HG03108 (cell line): ENCODE measurements around the gene RRP8.

Experiments used
- ATAC-seq: cut with Tn5 transposase; IDR thresholded peaks from one replicate; pipeline ENCODE4 v1.9.1; 2021; ENCODE audit warnings: moderate library complexity; ENCODE audit not compliant: unreplicated experiment

RRP8 gene

DNA sequence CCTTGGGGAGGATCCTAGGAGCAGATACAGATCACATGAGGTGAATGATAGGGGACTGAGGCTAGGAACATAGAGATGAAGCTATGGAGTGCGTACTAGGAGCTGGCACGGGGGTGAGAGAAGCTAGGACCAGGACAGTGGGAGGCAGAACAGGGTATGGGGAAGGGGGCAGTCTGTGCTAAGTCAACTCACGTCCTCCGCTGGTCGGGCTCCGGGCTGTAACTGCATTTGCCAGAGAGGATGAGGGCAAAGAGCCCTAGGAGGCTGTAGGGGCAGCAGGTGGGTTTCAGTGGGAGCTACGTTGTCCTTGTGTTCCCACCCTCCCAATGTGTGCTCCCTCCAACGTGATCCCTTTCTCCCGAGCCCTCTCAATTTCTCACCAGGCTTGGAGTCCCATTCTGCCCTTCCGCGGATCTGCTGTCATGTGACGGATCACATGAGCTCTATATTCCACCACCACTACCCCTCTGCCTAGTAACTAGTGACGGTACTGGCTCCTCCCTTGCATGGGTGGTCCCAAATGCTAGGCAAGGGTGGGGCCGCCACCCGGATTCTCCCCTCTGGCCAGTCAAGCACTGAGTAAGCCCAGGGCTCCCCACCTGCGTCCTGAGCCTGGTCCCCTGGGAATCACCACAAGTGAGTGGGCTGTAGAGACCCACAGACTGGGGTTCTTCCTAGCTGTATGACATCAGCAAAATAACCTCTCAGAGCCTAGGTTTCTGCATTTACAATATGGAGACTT is 15.8 kb upstream of the RRP8 start, which contains the start of gene TPP1:
Gene TPP1, minus strand, starts transcription at position 419 of the 742 bp plus-strand sequence. Its CDS starts 22 bp downstream, at position 397.
- peak; percentile 98 for ATAC-seq

DNA sequence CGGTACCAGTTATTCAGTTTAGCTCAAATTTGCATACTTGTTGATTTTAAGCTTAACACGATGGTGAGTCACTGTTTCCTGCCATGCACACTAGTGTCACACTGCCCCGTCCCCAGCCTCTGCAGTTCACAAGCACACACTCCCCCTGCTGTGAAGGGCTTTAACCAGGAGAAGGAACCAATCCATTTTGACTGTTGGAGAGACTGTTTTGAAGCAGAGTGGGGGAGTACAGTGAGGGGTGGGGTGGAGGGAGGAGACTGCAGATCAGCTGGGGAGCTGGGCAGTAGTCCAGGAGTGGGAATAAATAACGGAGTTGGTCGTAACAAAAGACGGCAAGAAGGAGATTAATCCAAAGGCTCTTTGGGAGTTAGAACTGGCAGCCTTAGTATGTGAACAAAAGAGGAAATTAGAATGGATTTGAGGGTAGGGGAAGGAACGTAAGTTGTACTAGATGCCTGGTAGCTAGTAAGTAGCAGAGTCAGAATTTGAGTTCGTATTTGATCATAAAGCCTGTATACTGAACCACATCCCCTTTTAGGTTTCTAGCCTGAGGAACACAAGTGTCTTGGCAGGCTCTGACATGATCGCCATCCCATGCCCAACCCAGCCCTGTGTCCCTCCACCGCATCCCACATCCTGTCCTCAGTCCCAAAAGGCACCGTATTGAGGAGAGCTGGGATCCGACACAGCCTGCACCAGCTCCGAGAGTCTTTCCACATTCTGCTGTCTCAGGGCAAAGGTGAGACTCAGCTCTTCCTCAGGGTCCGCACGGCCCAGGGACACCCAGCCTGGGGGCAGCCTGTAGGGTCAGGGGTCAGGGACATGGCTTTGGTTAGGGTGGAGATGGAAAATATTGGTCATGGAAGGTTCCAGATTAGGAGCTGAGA is 14.9 kb upstream of the RRP8 start:
- no peak for ATAC-seq

DNA sequence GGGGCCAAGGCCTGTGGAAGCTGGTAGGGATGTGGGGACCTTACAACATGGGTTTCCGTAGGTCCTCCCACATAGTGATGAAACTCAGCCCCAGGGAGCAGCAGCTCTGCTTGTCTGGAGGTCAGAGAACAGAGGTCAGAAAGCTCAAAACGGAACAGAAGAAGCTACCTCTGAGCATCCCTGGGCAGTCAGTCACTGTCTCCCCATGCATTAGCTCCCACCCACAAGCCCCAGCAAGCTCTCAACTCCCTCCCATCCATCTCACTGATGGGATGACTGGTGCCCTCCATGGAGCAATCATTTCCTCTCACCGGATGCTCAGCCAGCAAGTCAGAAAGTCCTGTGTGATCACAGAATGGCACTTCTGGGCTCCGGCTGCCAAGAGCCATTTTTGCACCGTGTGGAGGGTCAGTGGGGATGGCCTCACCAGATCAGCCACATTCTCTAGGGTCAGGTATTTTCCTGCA is 13.9 kb upstream of the RRP8 start:
- no peak for ATAC-seq

DNA sequence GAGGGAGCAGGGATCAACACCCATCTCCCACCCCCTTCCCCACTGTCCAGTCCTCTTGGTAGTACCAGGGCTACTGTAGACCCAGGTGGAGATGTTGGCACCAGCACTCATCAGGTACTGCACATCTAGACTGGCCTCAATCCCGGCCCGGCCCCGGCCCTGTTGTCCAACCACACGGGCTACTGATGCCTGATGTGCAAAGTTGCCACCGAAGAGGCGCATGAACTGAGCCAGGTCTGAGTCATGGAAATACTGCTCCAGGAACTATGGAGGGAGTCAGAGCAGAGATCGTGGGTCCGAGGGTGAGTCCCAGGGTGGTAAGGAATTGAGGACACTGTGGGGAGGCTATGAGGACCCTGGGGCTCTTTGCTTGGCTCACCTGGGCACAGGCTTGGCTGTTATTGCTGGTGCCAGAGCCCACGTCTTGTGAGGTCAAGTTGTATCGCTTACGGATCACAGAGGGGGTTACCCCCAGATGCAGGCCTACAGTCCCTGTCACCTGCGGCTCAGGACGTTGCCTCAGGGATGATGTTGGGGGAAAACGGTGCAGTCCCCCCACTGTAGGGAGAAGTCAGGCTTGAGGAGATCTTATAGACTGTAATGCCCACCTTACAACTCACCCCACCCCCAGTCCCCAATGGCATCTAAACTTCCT is 13.3 kb upstream of the RRP8 start:
- ATAC-seq = no peak

DNA sequence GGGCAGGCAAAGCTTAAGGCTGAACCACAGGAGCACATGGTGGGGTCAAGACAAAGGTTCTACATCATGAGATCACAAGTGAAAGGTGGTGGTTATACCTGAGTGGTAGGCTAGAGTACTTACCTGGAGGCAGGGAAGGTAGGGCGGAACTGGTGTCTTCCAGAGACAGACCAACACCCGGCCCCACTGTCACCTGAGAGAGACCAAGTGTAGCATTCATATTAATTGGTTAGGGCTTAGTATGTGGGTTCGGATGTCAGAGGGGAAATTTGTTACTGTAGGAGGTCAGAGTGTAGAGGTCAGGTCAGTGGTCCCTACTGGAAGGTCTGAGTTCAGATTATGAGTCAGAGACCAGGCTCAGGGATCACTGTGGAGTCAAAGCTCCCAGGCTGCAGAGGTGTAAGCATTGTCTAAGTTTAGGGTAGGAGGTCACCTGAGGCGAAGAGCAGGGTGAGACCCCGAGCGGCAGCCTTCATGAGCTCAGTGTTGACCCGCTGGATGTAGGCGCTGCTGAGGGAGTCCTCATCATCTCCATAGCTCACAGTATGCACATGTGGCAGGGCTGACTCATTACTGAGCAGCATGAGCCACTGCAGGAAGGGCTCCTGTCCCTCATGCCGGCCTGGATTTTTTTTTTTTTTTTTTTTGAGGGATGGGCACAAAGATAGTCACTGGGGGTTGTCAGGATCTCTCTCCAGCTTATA is 12.6 kb upstream of the RRP8 start:
- ATAC-seq = no peak

DNA sequence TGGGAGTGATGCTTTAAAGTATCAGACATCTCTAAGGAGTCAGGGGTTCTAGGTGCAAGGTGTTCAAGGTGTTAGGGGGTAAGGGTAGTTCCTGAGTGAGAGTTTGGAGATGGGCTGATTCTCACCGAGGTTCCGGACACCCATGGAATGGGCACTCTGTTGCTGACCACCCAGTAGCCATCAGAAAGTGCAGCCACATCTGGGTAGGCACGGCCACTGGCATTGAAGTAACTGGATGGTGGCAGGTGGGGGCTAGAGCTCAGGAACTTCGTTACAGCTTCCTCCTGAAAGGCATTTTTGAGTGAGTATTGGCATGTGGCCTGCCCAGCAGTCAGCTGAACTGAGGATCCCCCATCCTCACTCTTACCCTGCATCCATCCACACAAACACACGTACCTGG is 11.6 kb upstream of the RRP8 start:
- no peak for ATAC-seq

DNA sequence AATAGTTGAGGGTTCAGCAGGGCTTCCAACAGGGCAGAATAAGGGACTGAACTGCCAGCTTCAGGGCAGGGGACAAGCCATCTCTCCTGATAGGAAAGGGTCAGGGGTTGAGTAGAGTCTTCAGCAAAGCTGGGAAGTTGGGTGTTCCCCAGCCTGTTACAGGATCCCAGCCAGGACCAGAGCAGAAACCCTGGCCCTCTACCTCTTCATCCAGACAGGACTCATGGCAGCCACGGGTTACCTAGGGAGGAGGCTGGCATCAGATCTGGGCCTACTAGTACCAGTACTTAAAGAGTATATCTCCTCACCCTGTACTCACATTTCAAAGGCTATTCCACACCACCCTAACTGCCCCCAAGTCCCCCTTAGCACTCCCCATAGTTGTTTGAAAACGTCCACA is 11.0 kb upstream of the RRP8 start:
- ATAC-seq = no peak

DNA sequence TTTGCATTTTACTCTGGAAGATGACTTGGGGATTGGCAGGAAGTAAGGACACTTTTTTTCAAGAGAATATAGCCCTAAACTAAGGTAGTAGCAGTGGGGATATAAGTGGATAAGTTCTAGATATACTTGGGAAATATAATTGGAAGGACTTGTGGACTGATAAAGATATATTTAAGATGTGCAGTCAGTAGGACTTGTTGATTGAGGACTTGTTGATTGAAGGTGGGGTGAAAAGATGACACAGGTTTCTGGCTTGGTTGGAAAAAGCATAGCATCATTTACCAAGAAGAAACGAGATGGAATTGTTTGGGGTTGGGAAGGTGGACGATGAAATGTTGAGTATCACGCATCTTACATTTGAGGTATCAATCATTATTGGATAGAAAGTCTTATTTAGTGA is 10.1 kb upstream of the RRP8 start:
- ATAC-seq = no peak

DNA sequence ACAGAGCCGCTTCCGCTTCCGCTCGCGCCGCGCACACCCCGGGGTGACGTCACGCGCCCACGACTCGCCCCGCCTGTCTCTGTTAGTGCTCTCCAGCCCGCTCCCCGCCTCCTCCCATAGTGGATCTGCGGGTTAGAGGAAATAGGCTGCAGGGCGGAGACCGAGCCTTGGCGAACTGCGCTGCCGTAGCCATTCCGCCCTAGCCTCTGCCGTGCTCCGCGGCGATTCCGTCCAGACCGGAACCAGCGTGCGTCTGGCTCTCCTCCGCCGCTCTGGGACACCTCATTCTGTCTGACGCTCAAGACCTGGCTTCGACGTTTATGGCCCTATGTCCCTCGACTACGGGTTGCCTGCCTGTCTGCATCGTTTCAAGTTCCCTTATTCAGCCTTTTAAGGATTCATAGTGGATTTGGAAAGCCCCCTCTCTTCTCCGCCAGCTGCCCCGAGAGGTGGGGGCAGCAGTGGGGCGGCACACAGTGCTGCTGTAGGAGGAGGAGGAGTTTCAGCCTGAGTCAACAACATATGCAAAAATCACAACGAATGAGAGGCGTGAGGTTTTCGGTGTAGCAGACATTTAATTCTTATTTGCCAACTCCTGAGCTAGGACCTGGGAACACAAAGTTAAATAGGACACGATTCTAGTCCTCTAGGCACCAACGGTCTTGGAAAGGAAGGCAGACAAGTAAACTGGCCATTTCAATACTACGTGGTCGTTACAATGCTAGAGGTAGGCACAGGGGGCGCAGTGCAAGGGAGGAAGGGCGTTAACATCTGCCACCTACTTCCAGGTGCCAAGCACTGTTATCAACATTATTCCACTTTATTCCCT is 9.0 kb upstream of the RRP8 start, which contains the start of gene TAF10:
Gene TAF10, minus strand, starts transcription at position 4 of the 829 bp plus-strand sequence. CDS start 27 bp downstream, outside the sequence.
- ATAC-seq = peak; percentile 88

DNA sequence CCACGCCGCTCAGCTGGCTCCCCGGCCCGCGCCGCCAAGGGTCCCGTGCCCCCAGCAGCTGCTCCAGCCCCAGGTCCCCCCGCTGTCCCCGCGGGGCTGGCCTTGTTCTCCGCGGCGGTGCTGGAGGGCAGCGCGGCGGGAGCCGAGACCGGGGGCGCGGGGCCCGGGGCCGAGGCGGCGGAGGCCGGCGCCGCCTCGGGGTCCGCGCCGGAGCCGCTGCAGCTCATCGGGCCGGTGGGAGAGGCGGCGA is 8.5 kb upstream of the RRP8 start:
- ATAC-seq = peak; percentile 4

DNA sequence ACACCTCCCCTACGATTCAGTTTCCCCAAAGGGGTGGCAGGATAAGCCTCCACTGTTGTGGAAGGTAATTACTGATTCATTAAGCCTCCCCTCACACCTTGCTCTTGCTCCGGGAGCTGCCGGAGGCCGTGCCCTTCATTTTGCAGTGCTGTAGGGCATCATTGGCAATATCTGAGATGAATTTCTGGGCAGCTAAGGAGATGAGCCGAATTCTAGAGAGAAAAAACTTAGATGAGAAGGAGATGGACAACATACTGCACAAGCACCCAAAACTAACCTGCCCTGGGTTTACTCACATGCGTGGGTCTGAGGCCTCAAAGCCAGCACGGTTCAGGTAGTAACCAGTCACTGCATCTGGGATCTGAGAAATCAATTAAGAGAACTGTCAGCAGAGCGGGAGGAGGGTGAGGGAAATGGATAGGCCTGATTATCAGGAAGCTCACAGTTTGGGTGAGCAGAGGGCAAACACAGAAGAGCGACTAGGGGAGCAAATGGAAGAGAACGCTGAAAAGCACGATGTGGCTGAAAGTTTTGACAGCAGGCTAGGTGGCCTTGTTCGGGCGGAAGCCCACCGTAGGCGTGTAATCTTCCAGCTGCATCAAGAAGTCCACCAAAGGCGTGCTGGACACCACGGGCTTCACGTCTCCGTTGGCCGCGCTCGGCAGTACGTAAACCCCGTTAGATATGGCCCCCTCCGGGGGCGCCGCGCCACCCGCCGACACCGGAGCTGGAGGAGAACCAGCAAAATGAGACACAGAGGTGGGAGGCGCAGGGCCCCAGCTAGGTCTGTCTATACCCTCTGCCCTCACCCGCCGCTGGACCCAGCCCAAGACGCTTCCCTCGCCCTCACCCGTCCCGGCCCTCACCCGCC is 7.9 kb upstream of the RRP8 start:
- no peak for ATAC-seq

DNA sequence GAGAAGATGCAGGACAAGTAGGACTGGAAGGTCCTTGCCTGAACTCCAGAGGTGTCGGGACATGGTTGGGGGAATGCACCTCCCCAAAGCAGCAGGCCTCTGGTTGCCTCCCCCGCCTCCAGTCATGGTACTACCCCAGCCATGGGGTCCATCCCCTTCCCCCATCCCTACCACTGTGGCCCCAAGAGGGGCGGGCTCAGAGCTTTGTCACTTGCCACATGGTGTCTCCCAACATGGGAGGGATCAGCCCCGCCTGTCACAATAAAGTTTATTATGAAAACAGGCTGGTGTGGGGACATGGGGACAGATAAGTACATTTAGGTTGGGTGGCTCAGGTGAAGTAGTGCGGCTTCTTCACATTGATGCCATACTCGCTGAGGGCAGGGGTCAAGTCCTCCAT is 7.2 kb upstream of the RRP8 start:
- ATAC-seq = no peak

DNA sequence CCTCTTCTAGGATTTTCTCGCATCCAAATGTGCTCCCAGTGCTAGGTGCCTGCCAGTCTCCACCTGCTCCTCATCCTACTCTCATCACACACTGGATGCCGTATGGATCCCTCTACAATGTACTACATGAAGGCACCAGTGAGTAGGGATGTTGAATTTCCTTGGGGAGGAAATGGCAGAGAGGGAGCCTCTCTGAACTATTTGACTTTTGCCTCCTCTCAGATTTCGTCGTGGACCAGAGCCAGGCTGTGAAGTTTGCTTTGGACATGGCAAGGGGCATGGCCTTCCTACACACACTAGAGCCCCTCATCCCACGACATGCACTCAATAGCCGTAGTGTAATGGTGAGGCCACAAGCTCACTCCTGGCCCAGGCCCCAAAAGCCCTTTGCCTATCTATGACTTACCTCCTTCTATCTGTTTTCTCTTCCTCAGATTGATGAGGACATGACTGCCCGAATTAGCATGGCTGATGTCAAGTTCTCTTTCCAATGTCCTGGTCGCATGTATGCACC is 6.1 kb upstream of the RRP8 start:
- no peak for ATAC-seq

DNA sequence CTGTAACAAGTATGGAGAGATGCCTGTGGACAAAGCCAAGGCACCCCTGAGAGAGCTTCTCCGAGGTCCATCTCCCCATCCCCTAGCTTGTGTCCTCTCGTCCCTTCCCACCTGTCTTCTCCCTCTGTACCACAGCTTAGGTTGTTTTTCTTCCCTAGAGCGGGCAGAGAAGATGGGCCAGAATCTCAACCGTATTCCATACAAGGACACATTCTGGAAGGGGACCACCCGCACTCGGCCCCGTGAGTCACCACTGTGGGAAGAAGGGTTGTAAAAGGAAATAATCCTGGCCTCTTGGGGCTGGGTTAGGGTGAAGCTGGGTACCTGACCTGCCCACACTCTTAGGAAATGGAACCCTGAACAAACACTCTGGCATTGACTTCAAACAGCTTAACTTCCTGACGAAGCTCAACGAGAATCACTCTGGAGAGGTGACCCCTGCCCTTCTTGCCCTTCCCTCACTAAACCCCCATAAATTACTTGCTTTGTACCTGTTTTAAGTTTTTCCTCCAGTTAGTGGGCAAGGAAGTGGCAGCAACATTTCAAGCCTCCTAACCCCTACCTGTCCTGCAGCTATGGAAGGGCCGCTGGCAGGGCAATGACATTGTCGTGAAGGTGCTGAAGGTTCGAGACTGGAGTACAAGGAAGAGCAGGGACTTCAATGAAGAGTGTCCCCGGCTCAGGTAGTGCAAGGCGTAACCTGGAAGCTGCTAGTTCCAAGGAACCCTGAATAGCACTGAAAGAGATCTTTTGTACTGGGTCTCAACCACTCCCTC is 5.5 kb upstream of the RRP8 start:
- ATAC-seq = no peak

DNA sequence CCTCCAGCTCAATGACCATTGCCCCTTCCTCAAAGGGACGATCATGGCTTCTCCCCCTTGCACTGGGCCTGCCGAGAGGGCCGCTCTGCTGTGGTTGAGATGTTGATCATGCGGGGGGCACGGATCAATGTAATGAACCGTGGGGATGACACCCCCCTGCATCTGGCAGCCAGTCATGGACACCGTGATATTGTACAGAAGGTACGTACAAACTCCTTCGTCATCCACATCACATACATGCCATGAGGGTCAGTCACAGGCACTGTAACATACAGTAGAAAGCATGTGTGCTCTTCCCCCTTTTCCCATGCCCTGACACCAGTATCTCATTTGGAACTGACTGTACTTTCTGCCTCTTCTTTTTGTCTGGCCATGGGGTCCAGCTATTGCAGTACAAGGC is 4.6 kb upstream of the RRP8 start:
- no peak for ATAC-seq

DNA sequence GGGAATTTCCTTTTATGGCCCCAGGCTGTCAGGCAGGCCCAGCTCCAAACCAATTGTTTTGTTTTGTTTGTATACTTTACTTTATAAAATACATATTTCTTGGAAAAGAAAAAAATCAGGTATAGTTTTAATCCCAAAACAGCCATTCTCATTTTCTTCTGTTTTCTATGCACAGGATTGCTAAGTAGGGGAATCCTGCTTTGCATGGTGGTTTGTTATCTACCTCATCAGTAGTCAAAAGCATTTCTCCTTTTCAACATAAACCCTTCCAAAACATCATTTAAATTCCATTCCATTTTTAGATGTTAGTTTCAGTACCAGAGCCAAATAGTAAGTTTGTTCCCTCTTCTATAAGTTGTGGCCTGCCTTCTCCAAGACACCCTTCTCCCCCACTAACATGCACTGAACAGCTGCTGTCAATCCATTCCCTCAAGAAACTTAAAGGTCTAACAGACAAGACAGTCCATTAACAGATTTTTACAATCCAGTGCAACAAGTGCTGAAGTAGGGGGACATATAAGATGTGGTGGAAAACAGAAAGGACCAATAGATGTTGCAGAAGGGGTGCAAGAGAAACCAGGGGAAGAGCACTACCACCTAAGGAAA is 3.9 kb upstream of the RRP8 start:
- ATAC-seq = no peak

DNA sequence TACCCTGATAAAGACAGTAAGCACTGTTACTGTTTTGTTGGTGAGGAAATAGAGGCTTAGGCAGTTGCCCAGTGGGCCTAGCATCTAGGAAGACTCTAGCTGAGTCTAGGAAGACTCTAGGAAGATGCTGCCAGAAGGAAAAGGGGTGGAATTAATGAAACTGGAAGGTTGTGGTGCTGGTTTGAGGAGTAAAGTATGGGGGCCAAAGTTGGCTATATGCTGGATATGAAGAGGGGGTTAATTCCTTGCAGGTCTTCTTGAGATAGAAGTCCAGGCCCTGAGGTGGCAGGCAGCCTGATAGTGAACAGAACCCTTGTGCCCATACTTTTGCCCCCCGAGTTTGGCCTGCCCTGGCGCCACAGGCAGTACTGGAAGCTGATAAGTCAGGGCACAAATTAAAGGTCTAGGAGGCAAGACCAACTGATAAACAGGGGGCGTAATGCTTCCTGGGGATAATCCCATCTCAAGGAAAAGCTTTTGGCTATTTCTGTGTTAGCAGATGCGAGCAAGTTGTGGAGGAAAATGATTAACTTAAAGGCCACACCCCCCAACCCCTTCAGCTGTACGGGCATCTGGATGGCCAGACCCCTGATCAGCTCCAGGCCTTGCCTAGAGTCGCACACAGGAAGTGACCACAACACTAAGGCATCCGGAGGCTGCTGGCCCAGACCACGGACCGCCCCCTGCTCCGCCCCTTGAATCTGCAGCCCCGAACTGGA is 3.2 kb upstream of the RRP8 start:
- ATAC-seq = peak; percentile 59
